ENCODE data around the gene CASKIN2. TPM values are rescaled to one million over a fixed set of nuclear protein-coding genes. Genes with fewer than 3 reads are reported as not detected.

CASKIN2 gene, protein sequence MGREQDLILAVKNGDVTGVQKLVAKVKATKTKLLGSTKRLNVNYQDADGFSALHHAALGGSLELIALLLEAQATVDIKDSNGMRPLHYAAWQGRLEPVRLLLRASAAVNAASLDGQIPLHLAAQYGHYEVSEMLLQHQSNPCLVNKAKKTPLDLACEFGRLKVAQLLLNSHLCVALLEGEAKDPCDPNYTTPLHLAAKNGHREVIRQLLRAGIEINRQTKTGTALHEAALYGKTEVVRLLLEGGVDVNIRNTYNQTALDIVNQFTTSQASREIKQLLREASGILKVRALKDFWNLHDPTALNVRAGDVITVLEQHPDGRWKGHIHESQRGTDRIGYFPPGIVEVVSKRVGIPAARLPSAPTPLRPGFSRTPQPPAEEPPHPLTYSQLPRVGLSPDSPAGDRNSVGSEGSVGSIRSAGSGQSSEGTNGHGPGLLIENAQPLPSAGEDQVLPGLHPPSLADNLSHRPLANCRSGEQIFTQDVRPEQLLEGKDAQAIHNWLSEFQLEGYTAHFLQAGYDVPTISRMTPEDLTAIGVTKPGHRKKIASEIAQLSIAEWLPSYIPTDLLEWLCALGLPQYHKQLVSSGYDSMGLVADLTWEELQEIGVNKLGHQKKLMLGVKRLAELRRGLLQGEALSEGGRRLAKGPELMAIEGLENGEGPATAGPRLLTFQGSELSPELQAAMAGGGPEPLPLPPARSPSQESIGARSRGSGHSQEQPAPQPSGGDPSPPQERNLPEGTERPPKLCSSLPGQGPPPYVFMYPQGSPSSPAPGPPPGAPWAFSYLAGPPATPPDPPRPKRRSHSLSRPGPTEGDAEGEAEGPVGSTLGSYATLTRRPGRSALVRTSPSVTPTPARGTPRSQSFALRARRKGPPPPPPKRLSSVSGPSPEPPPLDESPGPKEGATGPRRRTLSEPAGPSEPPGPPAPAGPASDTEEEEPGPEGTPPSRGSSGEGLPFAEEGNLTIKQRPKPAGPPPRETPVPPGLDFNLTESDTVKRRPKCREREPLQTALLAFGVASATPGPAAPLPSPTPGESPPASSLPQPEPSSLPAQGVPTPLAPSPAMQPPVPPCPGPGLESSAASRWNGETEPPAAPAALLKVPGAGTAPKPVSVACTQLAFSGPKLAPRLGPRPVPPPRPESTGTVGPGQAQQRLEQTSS (N-terminal part only)
- 10.3 and 10.5 TPM in 2 replicates for total RNA-seq (2014; rRNA removed; shearing (Covaris generic))

GRCh38 chr17:75515496-75516254 is at the start of gene CASKIN2:
Gene CASKIN2 (minus strand): TSS chr17:75515537. CDS start chr17:75513804, 1,733 bp downstream.

GRCh38 chr17:75524970-75525805 is 9.9 kb upstream of the CASKIN2 start, which contains the start of gene LLGL2:
Gene LLGL2 (plus strand): TSS chr17:75525697. CDS start chr17:75543427, 17,730 bp downstream.

GRCh38 chr17:75516255-75516618 is 900 bp upstream of the CASKIN2 start, which contains the start of gene TSEN54:
Gene TSEN54 (plus strand): TSS chr17:75516528. CDS start chr17:75516561, 33 bp downstream.

DNA sequence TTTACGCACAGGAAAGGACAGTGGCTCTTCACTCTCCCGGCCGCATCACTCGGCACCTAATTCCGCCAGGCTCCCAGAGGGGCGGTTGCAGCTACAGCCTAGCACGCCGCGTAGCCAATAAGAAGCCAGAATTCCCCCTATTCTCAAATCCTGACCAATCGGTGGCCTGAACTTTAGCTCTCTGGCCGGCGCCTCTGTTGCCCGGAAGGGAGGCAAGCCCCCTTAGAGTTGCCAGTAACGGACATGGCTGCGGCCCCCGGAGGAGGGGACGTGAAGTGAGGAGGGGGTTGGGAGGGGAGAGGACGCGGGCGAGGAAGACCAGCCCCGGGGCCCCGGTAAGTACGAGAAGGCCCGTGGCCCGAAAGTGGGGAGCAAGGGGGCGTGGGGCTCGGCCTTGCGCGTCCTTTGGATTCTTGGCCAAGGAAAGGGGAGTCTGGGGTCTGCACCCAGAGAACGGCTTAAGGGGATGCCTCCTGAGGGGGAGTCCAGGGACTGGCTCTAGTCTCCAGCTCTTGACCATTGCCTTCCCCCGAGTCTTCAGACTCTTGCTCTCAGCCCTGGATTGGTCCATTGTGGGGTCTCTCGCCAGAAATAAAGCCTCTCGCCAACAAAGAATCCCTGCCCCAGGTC is 58.8 kb downstream of the CASKIN2 start, which contains the start of gene TMEM94:
Gene TMEM94, plus strand, starts transcription at position 219 of the 630 bp plus-strand sequence. CDS start 15,271 bp downstream, outside the sequence.

Other genes with a start within 250 kb of the CASKIN2 start
- gene MIF4GD, start 244.3 kb downstream of the CASKIN2 start, total RNA-seq (2014; rRNA removed; shearing (Covaris generic)) = 29.4 and 32.3 TPM in 2 replicates
- gene SLC25A19, start 226.1 kb downstream of the CASKIN2 start, total RNA-seq (2014; rRNA removed; shearing (Covaris generic)) = 30.6 and 36.8 TPM in 2 replicates
- gene GRB2, start 109.9 kb downstream of the CASKIN2 start, total RNA-seq (2014; rRNA removed; shearing (Covaris generic)) = 90.8 and 106 TPM in 2 replicates
- gene TMEM94, start 58.9 kb downstream of the CASKIN2 start, total RNA-seq (2014; rRNA removed; shearing (Covaris generic)) = 21.4 and 25.2 TPM in 2 replicates
- gene TSEN54, start 991 bp upstream of the CASKIN2 start, total RNA-seq (2014; rRNA removed; shearing (Covaris generic)) = 18.9 and 22.1 TPM in 2 replicates
- 6.6 and 7.1 TPM in 2 replicates for gene LLGL2, start 10.2 kb upstream of the CASKIN2 start, total RNA-seq (2014; rRNA removed; shearing (Covaris generic))
- gene MYO15B, start 72.3 kb upstream of the CASKIN2 start, total RNA-seq (2014; rRNA removed; shearing (Covaris generic)) = 6.4 and 6.9 TPM in 2 replicates
- 0.57 and 1.2 TPM in 2 replicates for gene SMIM5, start 117.9 kb upstream of the CASKIN2 start, total RNA-seq (2014; rRNA removed; shearing (Covaris generic))
- 35.4 and 42.6 TPM in 2 replicates for gene RECQL5, start 151.6 kb upstream of the CASKIN2 start, total RNA-seq (2014; rRNA removed; shearing (Covaris generic))
- 79.3 and 90.7 TPM in 2 replicates for gene SAP30BP, start 151.8 kb upstream of the CASKIN2 start, total RNA-seq (2014; rRNA removed; shearing (Covaris generic))
- gene ITGB4, start 205.9 kb upstream of the CASKIN2 start, total RNA-seq (2014; rRNA removed; shearing (Covaris generic)) = 48.4 and 56.9 TPM in 2 replicates
- gene GALK1, start 249.7 kb upstream of the CASKIN2 start, total RNA-seq (2014; rRNA removed; shearing (Covaris generic)) = 54.3 and 57.9 TPM in 2 replicates